ENCODE results near the gene RPAIN. TPM values are rescaled to one million over a fixed set of nuclear protein-coding genes. Genes with fewer than 3 reads are reported as not detected.

Gene RPAIN
- total RNA-seq, 2 experiments from 2014 or later: 61.9 to 63.9 TPM

- ATAC-seq (ENCODE audit: low read depth): no peak
- POLR2A ChIA-PET: interaction anchor here (3.2 kb wide), 1 partner anchor 13 kb away, joined by 13 read pairs; the partner anchor contains the start of genes DERL2 and MIS12
- Mint-ChIP-seq H3K36me3 (peaks cover 23% of the 10 kb centered on the region), H3K4me3 (no peak overlapping the region), H3K27ac (no peak overlapping the region), H3K4me1 (peaks cover 15% of the 10 kb centered on the region), H3K9me3 (no peaks in the 10 kb centered on the region), H3K27me3 (no peaks in the 10 kb centered on the region)
- DNase-seq: no peak
Measured at GRCh38 chr17:5472511-5472910, 52.5 kb downstream of the RPAIN start.

- Mint-ChIP-seq H3K36me3 (peaks cover 34% of the 10 kb centered on the region), H3K9me3 (no peaks in the 10 kb centered on the region), H3K4me3 (no peak overlapping the region), H3K27ac (no peak overlapping the region), H3K27me3 (no peaks in the 10 kb centered on the region), H3K4me1 (peaks cover 10% of the 10 kb centered on the region)
- DNase-seq: no peak
- POLR2A ChIA-PET: interaction anchor here (3.2 kb wide), 1 partner anchor 12 kb away, joined by 13 read pairs; the partner anchor contains the start of genes DERL2 and MIS12
- ATAC-seq (ENCODE audit: low read depth): no peak
Measured at GRCh38 chr17:5473906-5474305, 53.9 kb downstream of the RPAIN start.

GRCh38 chr17:5478992-5479391 is 59.0 kb downstream of the RPAIN start:
- Mint-ChIP-seq H3K27me3 (no peaks in the 10 kb centered on the region), H3K4me3 (no peak overlapping the region), H3K27ac (no peak overlapping the region), H3K9me3 (no peaks in the 10 kb centered on the region), H3K36me3 (peaks cover 53% of the 10 kb centered on the region), H3K4me1 (peaks cover 16% of the 10 kb centered on the region)
- POLR2A ChIA-PET: interaction anchor here (1.2 kb wide), 1 partner anchor 10 kb away, joined by 4 read pairs; the partner anchor contains the start of gene DHX33
- DNase-seq (no peak), ATAC-seq (ENCODE audit: low read depth) (no peak)

GRCh38 chr17:5480962-5481361 is 61.0 kb downstream of the RPAIN start:
- ATAC-seq (ENCODE audit: low read depth) (no peak), DNase-seq (no peak)
- Mint-ChIP-seq H3K9me3 (no peaks in the 10 kb centered on the region), H3K27me3 (no peaks in the 10 kb centered on the region), H3K36me3 (peaks cover 50% of the 10 kb centered on the region), H3K4me3 (no peak overlapping the region), H3K27ac (no peak overlapping the region), H3K4me1 (peaks cover 29% of the 10 kb centered on the region)
- POLR2A ChIA-PET: interaction anchor here (1.6 kb wide), 1 partner anchor 11 kb away, joined by 4 read pairs; no protein-coding TSS in a partner anchor

DNA sequence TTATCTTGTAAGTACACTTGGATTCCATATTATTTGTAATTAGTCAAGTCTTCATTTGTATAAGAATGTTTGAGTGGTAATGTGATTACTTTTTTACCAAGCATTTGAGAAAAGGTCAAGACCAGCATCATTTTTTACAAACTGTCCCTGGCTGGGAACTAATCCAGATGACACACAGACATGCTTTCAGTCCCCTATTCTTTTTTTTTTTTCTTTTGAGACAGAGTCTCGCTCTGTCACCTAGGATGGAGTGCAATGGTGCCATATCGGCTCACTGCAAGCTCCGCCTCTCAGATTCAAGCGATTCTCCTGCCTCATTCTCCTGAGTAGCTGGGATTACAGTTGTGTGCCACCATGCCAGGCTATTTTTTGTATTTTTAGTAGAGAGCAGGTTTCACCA is 61.5 kb downstream of the RPAIN start:
- H3K4me1 Mint-ChIP-seq: peaks cover 29% of the 10 kb centered on the region
- no peak overlapping the region for H3K27ac Mint-ChIP-seq
- H3K27me3 Mint-ChIP-seq: no peaks in the 10 kb centered on the region
- H3K4me3 Mint-ChIP-seq: no peak overlapping the region
- ATAC-seq (ENCODE audit: low read depth) (no peak), DNase-seq (no peak)
- POLR2A ChIA-PET: interaction anchor here (0.7 kb wide), 1 partner anchor 58 kb away, joined by 3 read pairs; no protein-coding TSS in a partner anchor
- no peaks in the 10 kb centered on the region for H3K9me3 Mint-ChIP-seq
- peaks cover 49% of the 10 kb centered on the region for H3K36me3 Mint-ChIP-seq

Other genes with a start within 250 kb of the RPAIN start
- 10 to 100 TPM; 17.2 to 17.5 TPM for gene ZNF594, start 228.3 kb upstream of the RPAIN start, total RNA-seq
- under 1 TPM in 1 of 2 experiments, not detected in 1; 0.33 TPM for gene SCIMP, start 185.3 kb upstream of the RPAIN start, total RNA-seq
- gene RABEP1, start 137.9 kb upstream of the RPAIN start, total RNA-seq: 10 to 100 TPM; 39.2 to 42.0 TPM
- 10 to 100 TPM; 93.6 to 99.5 TPM for gene NUP88, start 520 bp upstream of the RPAIN start, total RNA-seq
- gene C1QBP, start 19.0 kb downstream of the RPAIN start, total RNA-seq: 100 to 1,000 TPM; 109 to 112 TPM
- gene DHX33, start 48.8 kb downstream of the RPAIN start, total RNA-seq: 10 to 100 TPM; 14.4 to 14.5 TPM
- 10 to 100 TPM; 68.6 to 72.3 TPM for gene DERL2, start 66.0 kb downstream of the RPAIN start, total RNA-seq
- 10 to 100 TPM; 38.4 to 39.5 TPM for gene MIS12, start 66.4 kb downstream of the RPAIN start, total RNA-seq
- gene NLRP1, start 164.3 kb downstream of the RPAIN start, total RNA-seq: 100 to 1,000 TPM; 120 to 126 TPM